ENCODE results near the gene NUB1.

DNA sequence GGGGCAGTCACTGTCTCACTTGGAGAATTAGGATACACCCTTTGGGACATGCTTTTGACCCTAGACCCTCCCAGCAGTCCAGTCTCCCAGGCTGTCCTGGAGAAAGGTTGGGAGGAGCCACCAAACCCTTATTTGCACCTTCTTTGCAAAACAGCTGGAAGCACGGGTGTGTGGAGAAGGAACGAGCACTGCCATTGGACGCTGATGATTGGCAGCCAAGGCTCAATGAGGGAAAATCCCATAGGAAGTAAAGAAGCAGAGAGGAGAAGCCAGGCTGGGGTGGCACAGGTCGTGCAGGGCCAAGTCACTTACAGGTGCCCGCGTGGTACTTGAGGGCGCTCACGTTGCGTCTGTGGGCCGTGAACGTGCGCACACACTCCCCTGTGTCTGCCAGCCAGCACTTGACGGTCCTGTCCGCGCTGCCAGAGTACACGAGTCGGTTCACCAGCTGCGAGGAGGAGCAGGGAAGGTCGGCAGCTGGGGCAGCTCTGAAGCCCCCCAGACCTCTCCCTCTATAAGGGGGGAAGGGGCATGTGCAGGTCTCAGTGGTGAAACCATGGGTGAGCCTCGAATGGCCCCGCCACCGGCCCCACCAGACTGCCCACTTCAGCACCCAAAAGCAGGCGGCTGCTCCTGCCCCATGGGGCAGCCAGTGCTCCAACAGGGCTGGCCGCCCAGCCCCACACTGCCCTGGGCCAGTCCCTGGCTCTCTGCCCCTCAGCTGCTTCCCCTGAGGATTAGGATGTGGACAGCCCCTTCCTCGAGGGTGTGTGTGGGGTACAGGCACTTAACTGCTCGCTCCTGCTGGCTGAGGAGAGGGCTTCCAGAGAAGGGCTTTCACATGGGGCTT is 43.4 kb downstream of the NUB1 start:
- no peak for TF ChIP-seq EZH2 (IDR thresholded peaks at IDR 0.05; ENCODE audit: borderline replicate concordance, low read depth, low read length, severe bottlenecking)
- TF ChIP-seq, protein P1, sequence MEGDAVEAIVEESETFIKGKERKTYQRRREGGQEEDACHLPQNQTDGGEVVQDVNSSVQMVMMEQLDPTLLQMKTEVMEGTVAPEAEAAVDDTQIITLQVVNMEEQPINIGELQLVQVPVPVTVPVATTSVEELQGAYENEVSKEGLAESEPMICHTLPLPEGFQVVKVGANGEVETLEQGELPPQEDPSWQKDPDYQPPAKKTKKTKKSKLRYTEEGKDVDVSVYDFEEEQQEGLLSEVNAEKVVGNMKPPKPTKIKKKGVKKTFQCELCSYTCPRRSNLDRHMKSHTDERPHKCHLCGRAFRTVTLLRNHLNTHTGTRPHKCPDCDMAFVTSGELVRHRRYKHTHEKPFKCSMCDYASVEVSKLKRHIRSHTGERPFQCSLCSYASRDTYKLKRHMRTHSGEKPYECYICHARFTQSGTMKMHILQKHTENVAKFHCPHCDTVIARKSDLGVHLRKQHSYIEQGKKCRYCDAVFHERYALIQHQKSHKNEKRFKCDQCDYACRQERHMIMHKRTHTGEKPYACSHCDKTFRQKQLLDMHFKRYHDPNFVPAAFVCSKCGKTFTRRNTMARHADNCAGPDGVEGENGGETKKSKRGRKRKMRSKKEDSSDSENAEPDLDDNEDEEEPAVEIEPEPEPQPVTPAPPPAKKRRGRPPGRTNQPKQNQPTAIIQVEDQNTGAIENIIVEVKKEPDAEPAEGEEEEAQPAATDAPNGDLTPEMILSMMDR (IDR thresholded peaks at IDR 0.05; ENCODE audit: borderline replicate concordance, extremely low read depth, low read length, poor library complexity, severe bottlenecking): no peak
